NCI-H345 treated with DMSO at 0.1 percent for 48 hours (cell line): Measurements from ENCODE around the gene KAZN.
"Not testable (repeated sequence)": the region's sequence is repeated elsewhere in the genome, so short reads cannot be mapped to it uniquely, and the experiment has no call there.

Experiments
- DNase-seq: peaks from one replicate; lab custom pipeline; 2025; ENCODE audit not compliant: unreplicated experiment; lab: John Stamatoyannopoulos, UW

Gene KAZN

DNA sequence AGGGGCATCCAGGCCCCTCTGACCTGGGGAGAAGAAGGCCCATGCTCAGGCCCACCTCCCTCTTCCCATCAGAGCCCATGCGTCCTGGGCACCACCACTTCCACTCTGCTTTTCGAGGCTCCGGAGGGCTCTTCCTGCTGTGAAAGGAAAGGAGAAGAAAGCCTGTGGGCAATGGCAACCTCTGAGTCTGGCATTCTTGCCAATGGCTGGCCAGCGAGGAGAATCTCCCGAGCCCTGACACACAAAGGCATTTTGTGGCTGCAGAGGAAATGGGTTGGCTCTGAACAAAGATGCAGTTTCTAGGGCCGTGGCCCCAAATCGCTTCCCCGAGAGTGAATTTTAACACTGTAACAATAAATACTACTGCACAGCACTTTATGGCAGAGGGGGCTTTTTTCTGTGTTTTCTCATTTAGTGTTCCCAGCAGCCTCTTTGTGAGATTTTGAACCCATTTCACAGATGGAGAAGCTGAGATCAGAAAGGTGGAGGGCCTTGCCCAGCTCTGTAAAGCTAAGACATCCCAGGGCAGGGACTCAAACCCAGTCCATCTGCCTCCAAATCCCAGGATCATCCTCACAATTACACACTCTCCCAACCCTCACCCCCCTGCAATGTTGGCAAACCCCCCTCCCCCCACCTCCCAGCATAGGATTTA is 519.3 kb downstream of the KAZN start:
- DNase-seq: no peak

DNA sequence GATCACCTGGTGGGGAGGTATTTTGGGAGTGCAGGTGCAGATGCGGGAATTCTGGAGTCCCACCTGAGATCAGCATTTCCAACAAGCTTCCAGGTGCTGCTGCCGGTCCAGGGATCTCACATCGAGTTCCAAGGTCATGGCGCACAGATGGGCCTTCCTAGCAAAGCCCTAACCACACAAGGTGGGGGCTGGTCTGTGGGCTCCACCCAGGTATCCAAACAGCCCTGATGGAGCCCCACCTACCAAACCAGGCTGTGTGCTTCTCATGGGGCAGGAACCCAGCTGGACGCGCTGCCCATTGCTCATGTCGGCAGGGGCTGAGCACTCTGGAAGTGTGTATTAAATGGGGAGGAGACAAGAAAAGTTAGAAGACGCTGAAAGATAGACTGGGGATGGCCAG is 520.1 kb downstream of the KAZN start:
- DNase-seq: no peak

DNA sequence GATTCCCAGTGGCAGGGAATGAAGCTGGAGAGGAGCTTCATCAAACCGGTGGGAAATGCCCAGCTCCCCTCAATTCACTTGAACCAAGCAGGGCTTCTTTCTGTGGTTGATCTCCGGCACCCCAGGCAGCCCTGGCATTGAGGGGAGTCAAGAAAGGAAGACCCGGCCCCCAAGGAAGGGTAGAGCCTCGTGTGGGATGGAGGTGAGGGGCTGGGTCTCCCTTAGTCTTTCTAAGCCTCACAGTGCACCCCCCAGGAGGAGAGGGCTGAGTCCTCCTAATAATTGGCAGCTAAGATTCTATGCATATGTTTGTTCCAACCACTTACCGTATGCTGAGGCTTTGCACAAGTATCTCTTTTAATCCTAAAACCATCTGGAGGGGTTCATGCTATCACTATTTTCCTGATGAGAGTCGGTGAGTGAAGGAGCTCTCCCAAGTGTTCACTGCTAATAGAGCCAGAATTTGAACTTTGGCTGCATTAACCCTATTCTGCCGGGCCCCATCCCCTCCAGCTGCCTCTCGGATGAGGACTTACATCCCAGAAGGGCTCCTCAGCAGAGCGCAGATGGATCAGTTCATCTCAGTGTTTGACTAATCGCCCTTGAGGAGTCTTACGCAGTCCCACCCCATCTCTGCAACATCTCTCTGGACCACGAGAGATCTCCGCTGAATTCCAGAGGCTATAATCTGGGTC is 521.9 kb downstream of the KAZN start:
- no peak for DNase-seq

DNA sequence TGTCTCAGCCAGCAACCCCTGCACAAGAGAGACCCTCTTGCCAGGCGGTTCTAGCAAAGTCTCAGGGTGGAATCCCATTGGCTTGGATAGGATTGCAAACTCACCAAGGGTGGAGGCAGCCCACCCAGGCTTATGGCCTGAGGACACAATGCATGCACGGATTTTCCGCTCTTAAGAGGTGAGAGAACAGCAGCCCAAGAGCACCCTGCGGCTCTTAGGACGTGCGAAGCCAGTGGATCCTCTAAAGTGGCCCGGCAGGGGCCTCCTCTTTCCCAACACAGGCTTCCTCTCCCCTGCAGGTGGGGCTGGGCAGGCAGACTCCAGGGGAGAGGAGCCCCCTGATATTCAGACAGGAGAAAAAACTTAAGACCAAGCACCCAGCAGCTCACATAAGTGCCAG is 523.8 kb downstream of the KAZN start:
- DNase-seq: no peak

DNA sequence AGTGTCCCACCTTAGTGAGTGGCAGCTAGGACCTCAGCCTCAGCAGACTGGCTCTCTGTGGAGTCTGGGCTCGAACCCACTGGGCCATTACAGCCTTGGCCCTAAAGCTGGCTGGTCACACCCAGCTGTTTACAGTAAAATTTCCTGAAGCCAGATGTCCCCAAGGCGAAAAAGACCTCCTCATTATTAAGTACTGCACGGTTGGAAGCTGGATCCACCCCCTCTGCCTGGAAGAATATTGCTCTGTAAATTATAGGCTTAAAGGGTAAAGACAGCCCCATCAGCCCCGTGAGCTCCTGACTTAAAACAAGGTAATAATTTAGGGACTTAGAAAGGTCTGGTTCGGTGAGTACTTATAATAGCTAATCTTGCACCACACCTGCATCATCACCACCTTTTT is 524.8 kb downstream of the KAZN start:
- no peak for DNase-seq

DNA sequence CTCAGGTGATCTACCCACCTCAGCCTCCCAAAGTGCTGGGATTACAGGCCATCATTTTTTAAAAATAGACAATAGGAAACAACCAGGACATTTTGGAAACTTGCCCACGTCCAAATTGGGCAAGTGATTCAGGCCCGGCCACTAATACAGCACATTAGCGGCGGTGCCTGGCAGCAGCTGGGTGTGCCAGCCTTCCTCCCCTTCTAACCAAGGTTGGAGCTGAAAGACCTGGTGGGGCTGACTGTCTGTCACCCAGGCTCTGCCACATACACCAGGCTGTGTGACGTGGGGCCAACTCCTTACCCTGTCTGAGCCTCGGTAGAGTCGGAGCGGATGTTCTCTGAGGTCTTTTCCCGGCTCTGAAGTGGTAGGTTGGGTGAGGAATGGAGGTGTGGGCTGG is 525.4 kb downstream of the KAZN start:
- no peak for DNase-seq

DNA sequence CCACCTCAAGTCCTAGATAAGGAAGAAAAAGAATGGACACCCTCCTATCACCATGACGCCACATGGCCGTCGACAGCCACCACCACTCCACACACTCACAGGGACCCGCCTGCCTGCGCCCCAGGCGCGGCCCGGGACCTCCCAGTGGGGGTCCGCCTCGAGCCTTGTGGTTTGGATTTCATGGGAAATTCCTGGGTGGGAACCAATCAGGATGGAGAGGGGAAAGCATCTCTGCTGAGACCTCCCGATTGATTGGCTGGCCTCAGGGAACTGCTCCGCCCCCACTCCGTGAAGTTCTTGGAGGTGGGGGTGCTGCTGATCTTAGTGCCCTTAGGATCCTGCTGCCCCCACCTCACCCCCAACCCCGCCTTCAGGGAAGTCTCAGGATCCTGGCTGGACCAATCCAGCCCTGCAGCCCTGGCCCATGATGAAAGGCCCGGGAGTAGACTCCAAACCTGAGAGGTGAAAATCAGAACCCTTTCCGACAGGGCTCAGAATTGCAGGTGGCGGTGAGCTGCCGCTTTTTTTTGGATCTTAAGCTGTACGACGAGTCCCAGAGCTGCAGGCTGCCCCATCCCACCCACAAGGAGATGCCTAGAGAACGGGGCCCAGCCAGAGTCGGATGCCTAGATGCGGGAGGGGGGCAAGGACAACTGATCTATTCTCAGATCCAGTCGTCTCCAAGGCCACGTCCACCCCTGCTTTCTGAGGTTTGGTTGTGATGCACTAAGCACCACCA is 526.0 kb downstream of the KAZN start:
- DNase-seq: no peak

DNA sequence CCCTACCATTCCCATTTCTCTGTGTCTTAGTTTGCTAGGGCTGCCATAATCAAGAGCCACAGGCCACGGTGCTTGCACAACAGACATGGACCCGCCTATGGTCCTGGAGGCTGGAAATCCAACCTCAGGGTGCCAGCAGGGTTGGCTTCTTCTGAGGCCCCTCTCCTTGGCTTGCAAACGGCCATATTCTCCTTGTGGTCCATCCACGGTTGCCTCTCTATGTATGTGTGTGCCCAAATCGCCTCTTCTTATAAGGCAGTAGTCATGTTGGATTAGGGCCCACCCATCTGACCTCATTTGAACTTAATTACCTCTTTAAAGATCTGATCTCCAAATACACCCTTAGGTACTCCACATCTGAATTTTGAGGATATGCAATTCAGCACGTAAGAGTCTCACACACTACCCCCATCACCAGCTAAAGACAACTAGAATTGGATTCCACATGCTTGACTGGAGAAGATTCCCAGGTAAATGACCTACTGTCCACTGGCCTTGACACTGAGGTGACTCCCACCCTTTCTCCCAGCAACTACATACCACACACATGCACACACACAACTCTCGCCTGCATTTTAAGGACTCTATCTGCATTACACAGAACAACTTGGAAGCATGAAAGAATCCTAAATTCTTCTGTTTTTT is 526.7 kb downstream of the KAZN start:
- DNase-seq: no peak

DNA sequence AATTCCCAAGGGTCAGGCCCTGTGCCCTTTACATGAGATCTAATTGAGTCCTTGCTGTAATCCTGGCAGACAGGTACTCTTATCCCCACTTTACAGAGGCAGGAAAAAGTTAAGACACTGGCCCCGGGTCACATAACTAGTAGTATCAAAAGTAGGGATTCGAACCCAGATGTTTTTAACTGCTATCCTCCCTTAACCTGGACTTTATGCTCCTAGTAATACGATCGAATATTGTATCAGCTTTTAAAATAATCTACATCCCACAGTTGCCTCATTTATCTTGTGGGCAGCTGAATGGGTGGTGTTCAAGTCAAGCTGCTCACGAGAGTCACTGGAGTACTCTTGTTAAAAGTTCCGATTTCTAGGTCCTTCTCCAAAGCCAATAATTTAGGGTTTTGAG is 529.6 kb downstream of the KAZN start:
- DNase-seq: no peak

DNA sequence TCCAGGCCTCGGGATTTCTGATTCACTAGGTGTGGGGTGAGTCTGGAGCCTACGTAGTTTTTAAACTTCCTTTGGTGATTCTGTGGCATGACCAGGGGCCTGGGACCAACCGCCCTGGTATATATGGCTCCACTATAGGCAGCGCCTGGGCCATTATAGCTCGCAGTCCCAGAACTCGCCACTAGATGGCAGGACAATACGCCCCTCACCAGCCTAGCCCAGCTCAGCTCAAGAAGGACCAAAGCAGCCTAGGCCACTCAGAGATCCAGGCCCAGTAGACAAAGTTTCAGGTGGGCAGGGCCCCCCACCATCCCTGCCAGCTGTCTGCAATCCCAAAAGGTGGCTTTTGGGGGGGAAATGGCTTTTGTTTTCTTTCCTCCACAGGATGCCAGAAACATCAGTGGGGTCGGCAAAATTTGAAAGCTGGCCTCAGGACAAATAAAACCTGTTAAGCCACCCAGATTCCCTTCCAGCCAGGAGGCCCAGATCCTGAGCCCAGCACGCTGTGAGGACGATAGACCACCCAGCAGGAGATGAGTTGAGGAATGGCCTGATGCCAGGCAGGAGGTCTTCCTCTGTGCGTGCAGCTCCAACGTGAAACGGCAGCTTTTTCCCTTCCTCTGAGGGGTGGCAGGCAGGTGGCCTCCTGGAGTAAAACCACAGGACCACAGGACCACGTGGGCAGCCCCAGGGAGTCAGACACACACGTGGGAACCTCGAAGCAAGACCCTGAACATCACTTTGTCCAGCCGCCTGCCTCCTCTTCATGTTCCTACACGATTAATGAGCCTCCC is 530.2 kb downstream of the KAZN start:
- DNase-seq: peak; percentile 30

DNA sequence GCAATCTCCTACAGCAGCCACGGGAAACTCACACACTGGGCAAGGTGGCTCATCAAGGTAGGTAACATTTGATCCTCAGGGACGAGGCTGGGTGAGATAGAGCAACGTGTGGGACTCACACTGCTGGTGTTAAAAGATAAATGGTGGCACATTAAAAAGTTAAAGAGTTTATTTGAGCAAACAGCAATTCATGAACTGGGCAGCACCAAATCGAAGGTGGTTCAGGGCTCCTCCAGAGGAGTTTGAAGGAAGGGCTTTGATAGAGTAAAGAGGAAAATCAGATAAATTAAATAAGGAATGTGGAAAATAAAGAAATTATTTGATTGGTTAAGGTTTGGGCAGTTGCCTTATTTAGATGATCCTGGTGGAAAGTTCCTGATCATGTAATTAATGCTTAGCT is 531.5 kb downstream of the KAZN start:
- no peak for DNase-seq

DNA sequence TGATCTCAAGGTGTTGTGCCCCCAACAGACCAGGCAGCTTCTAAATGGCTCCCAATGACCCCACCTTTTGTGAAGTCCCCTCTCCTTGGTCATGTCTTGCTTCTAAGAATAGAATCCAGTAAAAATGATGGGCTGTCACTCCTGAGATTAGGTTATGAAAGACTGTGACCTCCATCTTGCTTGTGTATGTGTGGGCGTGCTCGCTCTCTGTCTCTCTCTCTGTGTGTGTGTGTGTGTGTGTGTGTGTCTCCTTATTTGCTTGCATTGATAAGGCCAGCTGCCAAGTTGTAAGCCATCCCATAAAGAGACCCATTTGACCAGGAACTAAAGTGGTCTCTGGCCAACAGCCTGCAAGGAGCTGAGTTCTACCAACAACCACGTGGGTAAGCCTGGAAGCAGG is 532.1 kb downstream of the KAZN start:
- DNase-seq: no peak

DNA sequence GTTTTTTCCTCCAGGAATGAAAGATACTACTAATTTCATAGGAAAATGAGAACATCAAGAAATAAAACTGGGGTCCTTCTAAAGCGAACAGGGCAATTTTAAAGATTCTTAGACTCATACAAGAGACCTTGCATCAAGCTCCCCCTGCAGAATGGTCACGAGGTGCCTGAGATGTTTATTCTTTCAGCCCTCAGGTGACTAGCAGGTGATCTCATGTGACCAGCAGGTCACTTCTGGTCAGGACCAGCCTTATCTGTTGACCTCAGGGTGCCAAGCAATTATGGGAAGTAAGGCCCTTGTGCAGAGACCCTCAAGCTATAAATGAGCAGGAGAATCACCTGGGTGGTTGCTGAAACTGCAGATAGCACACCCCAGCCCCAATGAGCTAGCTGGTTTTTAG is 534.5 kb downstream of the KAZN start:
- no peak for DNase-seq

DNA sequence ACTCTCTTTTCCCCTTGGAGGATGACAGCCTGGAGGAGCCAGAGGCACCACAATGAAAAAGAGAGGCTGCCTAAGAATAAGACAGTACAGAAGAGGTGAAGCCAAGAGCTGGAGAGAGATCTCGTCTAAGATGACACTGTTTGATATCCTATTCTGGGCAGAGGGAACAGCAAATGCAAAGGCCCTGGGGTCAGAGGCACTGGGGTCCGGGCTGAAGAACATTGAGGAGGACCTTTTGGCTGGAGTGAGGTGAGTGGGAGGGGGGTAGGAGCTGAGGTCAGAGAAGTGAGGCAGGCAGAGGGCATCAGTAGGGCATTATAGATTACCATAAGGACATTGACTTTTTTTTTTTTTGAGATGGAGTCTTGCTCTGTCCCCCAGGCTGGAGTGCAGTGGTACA is 535.8 kb downstream of the KAZN start:
- DNase-seq: no peak

DNA sequence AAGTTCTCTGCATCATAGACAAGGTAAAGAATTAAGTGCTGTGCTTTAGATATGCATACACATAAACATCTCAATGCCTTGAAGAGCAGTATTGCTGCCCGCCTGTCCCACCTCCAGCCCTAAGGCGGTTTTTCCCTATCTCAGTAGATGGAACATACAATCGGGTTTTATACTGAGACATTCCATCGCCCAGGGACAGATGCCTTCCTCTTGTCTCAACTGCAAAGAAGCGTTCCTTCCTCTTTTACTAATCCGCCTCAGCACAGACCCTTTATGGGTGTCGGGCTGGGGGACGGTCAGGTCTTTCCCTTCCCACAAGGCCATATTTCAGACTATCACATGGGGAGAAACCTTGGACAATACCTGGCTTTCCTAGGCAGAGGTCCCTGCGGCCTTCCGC is 537.1 kb downstream of the KAZN start:
- DNase-seq: not testable (repeated sequence)

DNA sequence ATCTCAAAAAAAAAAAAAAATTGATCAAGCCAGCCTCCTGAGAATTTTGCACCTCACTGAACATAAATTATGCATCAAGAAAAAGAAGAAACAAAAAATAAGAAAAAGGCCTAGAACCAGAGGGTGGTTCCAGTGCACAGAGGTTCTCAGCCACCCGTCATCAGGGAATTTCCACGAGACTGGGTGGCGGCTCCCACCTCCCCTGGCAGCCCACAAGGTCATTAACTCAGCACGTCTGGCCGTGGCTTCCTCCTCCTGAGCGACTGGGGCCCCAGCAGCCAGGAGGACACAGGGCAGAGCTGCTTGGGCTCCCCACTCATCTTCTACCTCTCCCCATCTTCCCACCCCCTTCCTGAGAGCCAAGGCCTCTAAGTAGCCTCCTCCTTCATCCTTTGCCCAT is 539.3 kb downstream of the KAZN start:
- DNase-seq: no peak

DNA sequence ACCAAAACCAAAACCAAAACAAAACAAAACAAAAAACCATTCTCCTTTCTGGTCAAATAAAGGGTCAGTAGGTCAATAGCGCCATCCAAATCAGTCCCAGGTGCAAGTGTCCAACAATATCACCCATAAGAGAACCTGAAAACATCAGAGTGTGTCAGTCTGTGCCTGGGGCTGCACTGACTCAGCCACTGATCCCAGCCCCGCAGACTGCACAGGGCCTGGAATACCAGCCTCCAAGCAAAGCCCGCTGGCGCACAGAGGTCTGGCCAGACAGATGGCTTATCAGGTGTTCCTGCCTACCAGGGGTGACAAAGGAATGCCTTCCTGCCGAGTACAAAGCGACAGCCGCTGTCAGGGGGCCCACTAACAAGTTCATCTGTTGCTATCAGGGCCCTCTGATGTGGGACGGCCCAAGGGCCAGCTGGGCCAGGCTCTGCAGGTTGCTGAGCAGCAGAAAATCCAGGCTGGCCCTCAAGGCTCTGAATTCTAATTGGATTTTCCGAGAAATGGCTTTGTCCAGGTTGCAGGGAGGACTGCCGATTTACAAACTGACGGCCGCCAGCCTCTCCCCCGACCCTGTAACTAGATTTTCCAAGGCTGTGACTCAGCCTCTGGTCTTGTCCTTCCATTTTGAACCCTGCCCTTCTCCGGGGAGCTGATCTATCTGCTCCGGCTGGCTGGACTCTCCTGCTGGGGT is 541.3 kb downstream of the KAZN start:
- DNase-seq: no peak

DNA sequence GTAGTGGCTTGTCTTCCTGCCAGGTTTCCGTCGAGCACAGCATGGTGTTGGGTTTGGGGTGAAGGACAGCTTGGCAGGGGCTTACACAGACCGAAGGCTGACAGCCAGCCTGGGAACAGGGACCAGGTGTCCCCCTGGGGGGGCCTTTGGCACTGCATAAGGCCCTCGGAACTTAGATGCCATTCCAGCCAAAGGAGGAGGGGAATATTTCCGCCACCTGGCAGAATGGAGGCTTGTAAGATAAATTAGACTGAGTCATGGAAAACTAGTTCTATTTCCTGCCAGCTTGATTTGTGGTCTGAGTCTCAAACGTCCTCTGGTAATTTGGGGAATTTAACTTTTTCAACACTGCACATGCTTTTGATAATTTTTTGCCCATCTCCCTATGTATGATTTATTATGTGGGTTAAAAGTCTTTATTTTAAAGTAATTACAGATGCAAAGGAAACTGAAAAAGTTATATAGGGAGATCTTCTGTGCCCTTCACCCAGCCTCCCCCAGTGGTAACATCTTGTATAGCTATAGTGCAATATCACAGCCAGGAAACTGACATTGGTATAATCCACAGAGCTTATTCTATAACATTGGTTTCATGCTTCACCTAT is 543.6 kb downstream of the KAZN start:
- no peak for DNase-seq

DNA sequence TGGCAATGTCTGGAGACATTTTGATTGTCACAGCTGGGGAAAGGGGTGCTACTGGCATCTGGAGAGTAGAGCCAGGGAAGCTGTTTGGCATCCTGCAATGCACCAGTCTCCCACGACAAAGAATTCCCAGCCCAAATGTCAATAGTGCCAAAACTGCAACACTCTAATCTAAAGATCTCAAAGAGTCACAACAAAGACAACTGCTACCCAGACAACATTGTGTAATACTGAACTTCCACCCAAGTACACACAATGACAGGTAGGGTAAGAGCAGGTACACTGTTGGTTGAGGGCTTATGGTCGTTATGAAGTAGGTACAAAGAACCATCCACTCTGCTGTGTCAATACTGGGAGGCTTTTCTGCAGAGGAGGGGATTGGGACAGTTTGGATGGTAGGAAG is 546.8 kb downstream of the KAZN start:
- no peak for DNase-seq

DNA sequence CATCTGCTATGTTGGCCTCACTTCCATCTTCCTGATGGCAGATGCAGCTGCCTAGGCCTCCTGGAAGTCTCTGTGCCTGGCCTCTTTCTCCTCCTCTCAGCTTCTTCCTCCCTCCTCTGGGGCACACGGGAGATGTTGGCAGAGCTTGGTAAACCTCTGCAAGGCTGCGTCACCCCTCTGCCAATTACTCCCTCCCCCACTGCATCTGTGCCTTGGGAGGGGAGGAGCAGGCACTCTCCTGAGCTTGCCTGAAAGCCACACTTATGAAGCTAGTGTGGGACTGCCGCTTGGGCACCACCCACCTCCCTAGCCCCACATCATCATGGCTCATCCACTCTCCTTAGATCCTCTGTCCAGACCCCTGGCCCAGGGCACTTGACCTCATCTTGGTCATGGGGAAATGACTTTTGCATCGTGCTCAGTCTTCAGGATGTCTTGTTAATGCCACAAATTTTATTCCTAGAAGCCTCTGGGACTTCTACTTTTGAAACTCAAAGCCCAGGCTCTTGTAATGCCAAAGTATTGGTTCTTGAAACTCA is 547.7 kb downstream of the KAZN start:
- no peak for DNase-seq
